Cardiac fibroblast (primary cell): ENCODE results near the gene CTSS.

ENCODE experiments used
- DNase-seq, 2 donors: peaks; one replicate each; pipeline versions ENCODE4 v3.0.0 to v3.0.0-alpha.2; 2010; ENCODE audit warnings: low read depth in 2 of 2
- H3K4me3 ChIP-seq, 2 donors: replicated peaks in 1 of 2; 1 replicate in 1 of 2; 2 replicates in 1 of 2; pipeline ENCODE4 v1.5.1; 2011; ENCODE audit warnings: low read depth in 2 of 2, low read length in 2 of 2, mild to moderate bottlenecking in 2 of 2, moderate library complexity in 1 of 2
- TF ChIP-seq, protein P1 (sequence below): IDR thresholded peaks from one replicate; pipeline ENCODE4 v1.5.1; 2011; ENCODE audit warnings: low read depth, mild to moderate bottlenecking, low read length, inconsistent platforms

CTSS gene

DNA sequence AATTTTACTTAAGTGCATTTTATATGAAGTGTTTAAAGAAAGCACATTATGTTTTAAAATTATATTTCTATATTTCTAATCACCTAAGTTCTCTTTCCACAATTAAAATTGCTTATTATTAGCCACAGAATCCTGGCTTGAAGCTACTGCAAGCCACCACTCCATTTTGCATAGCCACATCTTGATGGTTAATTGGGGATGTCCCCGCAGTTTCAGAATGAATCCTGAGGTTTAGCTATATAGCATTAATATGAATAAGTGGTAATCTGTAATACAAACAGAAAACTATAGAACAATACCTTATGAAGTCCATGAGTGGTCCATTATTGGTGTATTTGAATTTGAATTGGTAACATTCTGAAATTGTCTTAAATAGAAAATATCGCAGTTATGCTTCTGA is 57.0 kb downstream of the CTSS start:
- H3K4me3 ChIP-seq: no peak overlapping the region
- no peak for DNase-seq
- TF ChIP-seq, protein P1, sequence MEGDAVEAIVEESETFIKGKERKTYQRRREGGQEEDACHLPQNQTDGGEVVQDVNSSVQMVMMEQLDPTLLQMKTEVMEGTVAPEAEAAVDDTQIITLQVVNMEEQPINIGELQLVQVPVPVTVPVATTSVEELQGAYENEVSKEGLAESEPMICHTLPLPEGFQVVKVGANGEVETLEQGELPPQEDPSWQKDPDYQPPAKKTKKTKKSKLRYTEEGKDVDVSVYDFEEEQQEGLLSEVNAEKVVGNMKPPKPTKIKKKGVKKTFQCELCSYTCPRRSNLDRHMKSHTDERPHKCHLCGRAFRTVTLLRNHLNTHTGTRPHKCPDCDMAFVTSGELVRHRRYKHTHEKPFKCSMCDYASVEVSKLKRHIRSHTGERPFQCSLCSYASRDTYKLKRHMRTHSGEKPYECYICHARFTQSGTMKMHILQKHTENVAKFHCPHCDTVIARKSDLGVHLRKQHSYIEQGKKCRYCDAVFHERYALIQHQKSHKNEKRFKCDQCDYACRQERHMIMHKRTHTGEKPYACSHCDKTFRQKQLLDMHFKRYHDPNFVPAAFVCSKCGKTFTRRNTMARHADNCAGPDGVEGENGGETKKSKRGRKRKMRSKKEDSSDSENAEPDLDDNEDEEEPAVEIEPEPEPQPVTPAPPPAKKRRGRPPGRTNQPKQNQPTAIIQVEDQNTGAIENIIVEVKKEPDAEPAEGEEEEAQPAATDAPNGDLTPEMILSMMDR: no peak

DNA sequence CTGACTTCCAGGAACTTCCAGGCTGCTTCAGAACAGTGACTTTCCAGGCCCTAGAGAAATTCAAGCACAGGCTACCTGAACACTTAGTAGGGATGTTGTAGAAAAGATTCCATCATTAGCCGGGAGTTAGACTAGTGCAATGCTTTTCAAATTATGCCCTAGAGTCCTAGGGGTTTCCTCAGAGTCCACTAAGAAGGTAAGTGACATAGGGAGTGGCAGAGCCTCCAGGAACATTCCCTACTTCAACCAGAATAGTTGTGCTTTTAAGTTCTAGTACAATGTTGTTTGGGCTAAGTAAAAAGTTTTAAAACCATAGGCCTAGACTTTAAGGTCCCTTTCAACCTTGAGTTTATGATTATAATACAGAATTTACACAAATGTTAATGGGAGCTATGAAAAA is 59.5 kb downstream of the CTSS start:
- DNase-seq: no peak
- no peak overlapping the region for H3K4me3 ChIP-seq
- TF ChIP-seq, protein P1: no peak

DNA sequence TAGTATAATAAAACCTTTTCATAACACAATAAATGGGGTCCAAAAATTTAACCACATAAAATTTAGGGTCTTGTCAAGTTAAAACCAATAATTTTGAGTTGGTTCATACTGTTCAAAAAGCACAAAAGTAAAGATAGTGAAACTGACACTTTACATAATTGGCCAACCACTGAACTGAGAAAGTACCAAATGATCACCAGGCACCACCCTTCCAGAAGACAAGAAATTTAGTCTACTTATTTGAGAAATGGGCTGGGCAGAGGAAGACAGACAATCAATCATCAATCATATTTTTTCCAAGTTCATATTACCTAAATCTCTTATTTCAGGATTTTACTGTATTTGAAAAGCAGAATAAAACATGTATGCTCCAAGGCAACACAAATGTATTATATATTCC is 62.2 kb downstream of the CTSS start:
- H3K4me3 ChIP-seq: no peak overlapping the region
- no peak for DNase-seq
- TF ChIP-seq, protein P1: no peak

DNA sequence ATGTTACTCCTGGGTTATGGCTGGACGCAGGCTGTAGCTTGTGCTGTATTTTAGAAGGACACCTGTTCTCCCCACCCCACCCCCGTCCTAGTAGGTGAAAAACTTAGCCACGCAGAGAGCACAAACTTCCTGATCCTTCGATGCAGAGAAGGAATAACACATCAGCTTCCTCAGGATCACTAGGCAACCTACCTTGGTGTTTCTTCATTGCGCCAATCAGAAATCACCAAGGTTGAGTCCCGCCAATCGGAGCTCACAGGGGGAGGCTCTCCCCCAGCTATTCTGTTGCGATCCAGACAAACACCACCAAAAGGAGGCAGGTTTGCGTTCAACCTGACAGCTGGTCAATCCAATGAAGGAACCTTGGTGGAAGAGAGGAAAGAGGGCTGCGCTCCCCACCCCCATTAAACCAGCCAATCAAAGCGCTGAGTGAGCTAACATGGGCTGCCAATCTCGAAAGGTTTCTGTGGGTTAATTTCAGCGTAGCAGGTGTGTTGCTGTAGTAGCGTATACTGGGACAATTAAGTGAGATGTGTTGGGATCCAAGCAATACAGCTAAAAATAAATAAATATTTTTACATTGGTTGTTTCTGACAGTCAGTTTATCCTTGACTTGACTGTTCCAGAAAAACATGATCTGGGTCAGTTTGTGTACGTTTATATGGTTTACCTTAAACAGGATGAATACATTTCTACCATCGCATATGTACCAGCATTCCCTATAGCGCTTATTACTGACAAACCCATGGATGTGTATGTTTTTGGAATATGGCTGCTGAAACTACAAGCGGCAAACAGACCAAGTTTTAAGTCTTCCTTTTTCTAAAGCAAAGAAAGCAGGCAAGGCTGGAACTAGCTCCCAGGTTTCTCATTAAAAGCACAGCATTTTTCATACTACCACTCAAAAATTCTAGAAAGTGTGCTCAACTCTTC is 68.3 kb downstream of the CTSS start, which contains the start of gene GOLPH3L:
Gene GOLPH3L (minus strand): TSS at position 160 of the 933 bp plus-strand sequence. CDS start 2,316 bp downstream, outside the sequence.
- peak; percentile 99 for DNase-seq
- peak within 1 kb of the TSS; percentile 63 to 66 for H3K4me3 ChIP-seq
- TF ChIP-seq, protein P1: peak; percentile 16

DNA sequence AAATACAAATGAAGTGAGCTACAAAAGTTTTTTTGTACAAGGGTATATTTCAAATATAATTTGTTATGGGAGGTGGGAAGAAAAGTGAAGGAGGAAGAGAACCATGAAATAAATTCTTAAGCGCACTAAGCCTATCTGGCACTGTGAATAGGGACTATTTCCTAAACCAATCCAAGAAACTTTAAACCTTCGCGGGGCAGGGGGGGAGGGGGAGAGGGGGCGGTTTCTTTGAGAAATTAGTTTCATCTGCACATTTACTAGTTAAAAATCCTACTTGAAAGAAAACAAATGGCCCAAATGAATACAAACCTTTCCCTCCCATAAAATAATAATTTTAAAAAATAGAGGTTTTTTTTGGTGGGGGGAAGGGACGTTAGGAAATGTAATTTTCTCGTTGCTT is 69.0 kb downstream of the CTSS start:
- TF ChIP-seq, protein P1: no peak
- DNase-seq: peak; percentile 3 to 13

DNA sequence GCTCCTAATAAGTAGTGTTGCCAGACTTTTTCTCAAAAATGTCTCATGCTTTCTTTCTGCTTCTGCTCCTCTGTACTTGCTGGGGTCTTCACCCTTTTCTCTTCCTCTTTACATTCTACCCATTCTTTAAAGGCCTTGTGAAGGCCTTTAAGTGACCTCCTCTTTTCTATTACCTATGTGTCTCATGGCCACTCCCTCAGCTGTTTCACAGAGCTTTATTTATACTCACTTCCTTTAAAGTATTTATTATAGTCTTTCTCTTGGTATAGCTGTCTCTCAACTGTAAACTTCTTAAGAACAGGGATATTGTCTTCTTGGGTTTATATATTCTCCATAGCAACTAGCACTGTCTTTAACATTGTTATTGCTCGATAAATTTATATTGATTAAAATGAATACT is 69.4 kb downstream of the CTSS start:
- TF ChIP-seq, protein P1: no peak
- no peak for DNase-seq
- H3K4me3 ChIP-seq: peak overlapping the region; percentile 63 to 66

More for the DNA sequence above, 69.0 kb downstream of the CTSS start:
- H3K4me3 ChIP-seq: peak overlapping the region; percentile 63 to 66
